HUES6 (cell line): ENCODE results near the gene MRPL21.
"Not testable (repeated sequence)": the region's sequence is repeated elsewhere in the genome, so short reads cannot be mapped to it uniquely, and the experiment has no call there.

ENCODE experiments used
- H3K27ac ChIP-seq: 2 replicates; pipeline ENCODE4 v1.7.0; 2013; ENCODE audit warnings: low read depth, mild to moderate bottlenecking, low read length, inconsistent platforms
- H3K27me3 ChIP-seq: 2 replicates; pipeline ENCODE4 v1.6.1; 2013; ENCODE audit warnings: low read length; ENCODE audit not compliant: control insufficient read depth, insufficient read depth
- H3K36me3 ChIP-seq: 2 replicates; pipeline ENCODE4 v1.6.1; 2013; ENCODE audit warnings: low read length; ENCODE audit not compliant: control insufficient read depth, insufficient read depth
- H3K4me1 ChIP-seq: 2 replicates; pipeline ENCODE4 v1.6.1; 2013; ENCODE audit warnings: low read length; ENCODE audit not compliant: control insufficient read depth, insufficient read depth
- H3K4me3 ChIP-seq: 2 replicates; pipeline ENCODE4 v1.5.1; 2013; ENCODE audit warnings: low read depth, low read length
- H3K9ac ChIP-seq: one replicate; pipeline ENCODE4 v1.6.1; 2013; ENCODE audit warnings: mild to moderate bottlenecking, low read length
- H3K9me3 ChIP-seq: 2 replicates; pipeline ENCODE4 v1.6.1; 2013; ENCODE audit warnings: low read depth, low read length; ENCODE audit not compliant: control insufficient read depth, insufficient read depth

MRPL21 gene

DNA sequence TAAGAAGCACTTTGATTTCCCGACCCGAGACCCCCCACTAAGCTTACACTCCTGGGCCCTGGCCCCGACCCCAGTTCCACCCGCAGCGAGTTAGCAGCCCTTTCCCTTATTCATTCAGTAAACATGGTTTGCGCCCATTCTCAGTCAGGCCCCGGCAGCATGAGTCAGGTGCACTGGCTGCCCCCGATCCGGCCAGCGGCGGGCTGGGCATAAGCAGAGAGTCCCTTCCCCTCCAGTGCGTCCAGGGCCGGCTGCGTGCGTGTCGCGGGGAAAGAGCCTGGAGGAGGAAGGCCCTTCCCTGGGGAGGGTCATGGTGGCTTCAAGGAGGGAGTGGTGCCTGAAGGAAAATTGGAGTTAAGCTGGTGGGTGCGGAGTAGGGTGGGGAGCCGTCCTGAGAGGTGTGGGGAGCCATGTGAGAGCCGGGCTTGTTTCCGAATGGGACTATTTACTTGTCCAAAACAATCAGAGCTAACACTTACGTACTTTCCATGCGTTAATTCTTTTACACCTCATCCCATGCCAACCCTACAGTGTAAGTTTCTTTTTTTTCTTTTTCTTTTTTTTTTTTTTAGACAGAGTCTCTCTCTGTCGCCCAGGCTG lies 716 bp upstream of the MRPL21 start:
- H3K9ac ChIP-seq = peak overlapping the region; percentile 93
- peak overlapping the region; percentile 96 for H3K4me3 ChIP-seq
- peaks cover 5% of the 10 kb centered on the region; the same call in 1 of the 2 replicates for H3K4me1 ChIP-seq
- peak overlapping the region; percentile 69; the same call in 1 of the 2 replicates for H3K27ac ChIP-seq
- H3K9me3 ChIP-seq = no peaks in the 10 kb centered on the region
- no peaks in the 10 kb centered on the region for H3K27me3 ChIP-seq
- H3K36me3 ChIP-seq = peaks cover 44% of the 10 kb centered on the region

DNA sequence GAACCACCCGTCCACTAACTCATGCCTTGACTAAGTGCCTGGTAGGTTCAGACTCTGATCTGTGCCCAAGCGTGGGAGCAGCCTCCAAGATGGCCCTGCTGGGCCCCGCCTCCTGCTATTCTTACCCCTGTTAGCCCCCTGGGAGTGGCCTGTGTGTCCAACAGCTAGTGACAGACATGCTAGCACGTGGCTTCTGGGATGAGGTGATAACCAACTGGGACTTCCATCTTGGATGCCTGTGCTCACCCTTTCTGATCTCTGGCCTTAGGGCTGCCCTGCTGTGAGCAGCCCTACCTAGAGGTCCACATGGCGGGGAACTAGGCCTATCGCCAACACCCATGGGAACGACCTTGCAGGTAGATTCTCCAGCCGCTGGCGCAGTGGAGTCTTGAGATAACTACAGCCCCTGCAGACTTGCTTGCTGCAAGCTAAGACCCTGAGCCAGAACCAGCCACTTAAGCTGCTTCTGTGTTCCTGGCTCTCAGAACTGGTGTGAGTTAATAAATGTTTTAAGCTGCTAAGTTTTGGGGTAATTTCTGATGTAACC lies 2.7 kb downstream of the MRPL21 start:
- H3K9ac ChIP-seq = no peak overlapping the region
- H3K27me3 ChIP-seq = no peaks in the 10 kb centered on the region
- H3K4me3 ChIP-seq = no peak overlapping the region
- no peaks in the 10 kb centered on the region for H3K9me3 ChIP-seq
- H3K4me1 ChIP-seq = peaks cover 5% of the 10 kb centered on the region; the same call in 1 of the 2 replicates
- no peak overlapping the region for H3K27ac ChIP-seq
- peaks cover 60% of the 10 kb centered on the region for H3K36me3 ChIP-seq

- Histone ChIP-seq H3K9me3 (no peaks in the 10 kb centered on the region), H3K27me3 (no peaks in the 10 kb centered on the region), H3K9ac (no peak overlapping the region), H3K4me3 (no peak overlapping the region), H3K4me1 (no peaks in the 10 kb centered on the region), H3K27ac (no peak overlapping the region), H3K36me3 (peaks cover 87% of the 10 kb centered on the region)
These were observed 6.2 kb downstream of the MRPL21 start for GRCh38 chr11:68897441-68897840.

- no peaks in the 10 kb centered on the region for H3K4me1 ChIP-seq
- H3K27ac ChIP-seq = no peak overlapping the region
- H3K9ac ChIP-seq = no peak overlapping the region
- H3K9me3 ChIP-seq = no peaks in the 10 kb centered on the region
- H3K36me3 ChIP-seq = peaks cover 89% of the 10 kb centered on the region
- no peak overlapping the region for H3K4me3 ChIP-seq
- H3K27me3 ChIP-seq = no peaks in the 10 kb centered on the region
These were observed 7.3 kb downstream of the MRPL21 start for GRCh38 chr11:68896171-68896959.

DNA sequence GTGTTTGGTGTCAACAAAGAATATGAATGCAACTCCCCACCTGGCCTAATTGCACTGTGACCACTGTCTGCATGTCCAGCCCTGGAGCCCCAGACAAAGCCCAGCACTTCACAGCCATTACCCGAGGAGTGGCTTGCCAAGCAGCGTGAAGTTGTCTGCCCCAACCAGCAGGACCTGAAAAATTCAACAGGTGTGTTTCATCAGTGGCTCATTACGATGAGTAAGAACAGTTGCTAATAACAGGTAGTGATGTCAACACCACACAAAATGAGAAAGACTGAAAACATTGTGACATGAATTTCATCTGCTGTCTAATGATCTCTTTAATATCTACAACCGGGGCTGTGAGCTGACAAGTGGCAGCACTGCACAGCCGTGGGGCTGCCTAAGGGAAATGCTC lies 10.3 kb downstream of the MRPL21 start:
- peaks cover 78% of the 10 kb centered on the region for H3K36me3 ChIP-seq

DNA sequence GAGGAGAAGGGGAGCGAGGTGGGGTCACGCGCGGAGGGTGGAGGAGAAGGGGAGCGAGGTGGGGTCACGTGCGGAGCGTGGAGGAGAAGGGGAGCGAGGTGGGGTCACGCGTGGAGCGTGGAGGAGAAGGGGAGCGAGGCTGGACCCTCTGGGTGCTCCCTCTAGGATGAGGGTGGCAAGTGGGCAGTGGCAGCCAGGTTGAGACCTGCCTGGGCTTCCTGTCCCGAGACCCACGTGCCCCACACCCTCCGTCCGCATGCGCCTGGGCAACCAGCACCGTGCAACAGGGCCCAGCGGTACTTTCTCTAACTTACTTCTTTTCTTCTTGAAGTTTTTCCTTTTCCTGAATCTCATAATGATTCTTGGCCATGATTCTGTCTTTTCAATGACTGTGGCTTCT lies 11.1 kb downstream of the MRPL21 start:
- Histone ChIP-seq H3K36me3 (peaks cover 71% of the 10 kb centered on the region), H3K27ac (no peak overlapping the region), H3K4me1 (peaks cover 7% of the 10 kb centered on the region), H3K27me3 (no peaks in the 10 kb centered on the region), H3K9me3 (no peaks in the 10 kb centered on the region), H3K4me3 (no peak overlapping the region), H3K9ac (no peak overlapping the region)

More for the DNA sequence above, 10.3 kb downstream of the MRPL21 start:
- Histone ChIP-seq H3K27me3 (no peaks in the 10 kb centered on the region), H3K27ac (no peak overlapping the region), H3K4me3 (no peak overlapping the region), H3K9me3 (no peaks in the 10 kb centered on the region), H3K4me1 (peaks cover 7% of the 10 kb centered on the region), H3K9ac (no peak overlapping the region)

- no peak overlapping the region for H3K4me3 ChIP-seq
- H3K27me3 ChIP-seq = no peaks in the 10 kb centered on the region
- H3K9ac ChIP-seq = no peak overlapping the region
- no peak overlapping the region for H3K27ac ChIP-seq
- no peaks in the 10 kb centered on the region for H3K9me3 ChIP-seq
- H3K4me1 ChIP-seq = peaks cover 7% of the 10 kb centered on the region
- peaks cover 60% of the 10 kb centered on the region for H3K36me3 ChIP-seq
These were observed 12.2 kb downstream of the MRPL21 start for GRCh38 chr11:68891351-68891948.

GRCh38 chr11:68890490-68891231 lies 13.0 kb downstream of the MRPL21 start:
- Histone ChIP-seq H3K36me3 (peaks cover 52% of the 10 kb centered on the region), H3K27ac (no peak overlapping the region), H3K9ac (no peak overlapping the region), H3K9me3 (no peaks in the 10 kb centered on the region), H3K4me3 (no peak overlapping the region), H3K4me1 (peaks cover 7% of the 10 kb centered on the region), H3K27me3 (no peaks in the 10 kb centered on the region)

- H3K27me3 ChIP-seq = no peaks in the 10 kb centered on the region
- H3K27ac ChIP-seq = no peak overlapping the region
- H3K9ac ChIP-seq = no peak overlapping the region
- no peaks in the 10 kb centered on the region for H3K9me3 ChIP-seq
- H3K36me3 ChIP-seq = peaks cover 46% of the 10 kb centered on the region
- H3K4me3 ChIP-seq = no peak overlapping the region
- H3K4me1 ChIP-seq = peaks cover 7% of the 10 kb centered on the region
These were observed 13.6 kb downstream of the MRPL21 start for GRCh38 chr11:68889948-68890446.

DNA sequence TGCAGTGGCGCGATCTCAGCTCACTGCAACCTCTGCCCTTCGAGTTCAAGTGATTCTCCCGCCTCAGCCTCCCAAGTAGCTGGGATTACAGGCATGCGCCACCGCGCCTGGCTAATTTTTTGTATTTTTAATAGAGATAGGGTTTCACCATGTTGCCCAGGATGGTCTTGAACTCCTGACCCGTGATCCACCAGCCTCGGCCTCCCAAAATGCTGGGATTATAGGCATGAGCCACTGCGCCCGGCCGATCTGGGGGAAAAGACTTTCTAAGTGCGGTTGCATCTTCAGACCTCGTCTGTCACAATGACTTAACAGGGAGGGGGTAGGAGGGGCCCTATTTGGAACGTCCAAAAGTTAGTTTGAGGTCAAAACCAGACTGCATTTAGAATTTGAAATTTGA lies 18.8 kb downstream of the MRPL21 start:
- H3K27ac ChIP-seq, H3K9me3 ChIP-seq, H3K4me1 ChIP-seq, H3K9ac ChIP-seq, H3K27me3 ChIP-seq, H3K4me3 ChIP-seq: not testable (repeated sequence)
- H3K36me3 ChIP-seq = peaks cover 10% of the 10 kb centered on the region
